ENCODE data around the gene FSTL4.

GRCh38 chr5:133314086-133314485 is 298.3 kb downstream of the FSTL4 start:
- no peak for TF ChIP-seq CTCF (conservative IDR thresholded peaks at IDR 0.05)
- no peak for TF ChIP-seq EZH2 (IDR thresholded peaks at IDR 0.05; ENCODE audit: low read depth)
